GM10266 (cell line): ENCODE measurements around the gene CCDC148.

Source experiments
- DNase-seq: peaks from one replicate; pipeline ENCODE4 v3.0.0; 2012; ENCODE audit errors: extremely low spot score
- CTCF ChIP-seq: IDR thresholded peaks from 2 replicates; pipeline ENCODE4 v1.5.1; 2012; ENCODE audit warnings: mild to moderate bottlenecking, low read depth; ENCODE audit not compliant: control insufficient read depth, insufficient read depth; ENCODE audit errors: missing control alignments

CCDC148 gene

GRCh38 chr2:158325031-158325781 lies 131.3 kb downstream of the CCDC148 start:
- TF ChIP-seq CTCF, result no peak
- DNase-seq, result no peak

GRCh38 chr2:158323381-158323780 lies 133.2 kb downstream of the CCDC148 start:
- DNase-seq, result no peak
- no peak for TF ChIP-seq CTCF

- TF ChIP-seq CTCF, result no peak
- no peak for DNase-seq
Measured at GRCh38 chr2:158321264-158321663, 135.3 kb downstream of the CCDC148 start.

- no peak for TF ChIP-seq CTCF
- no peak for DNase-seq
Measured at GRCh38 chr2:158319269-158319668, 137.3 kb downstream of the CCDC148 start.

- no peak for TF ChIP-seq CTCF
- DNase-seq, result no peak
Measured at GRCh38 chr2:158317642-158318041, 138.9 kb downstream of the CCDC148 start.

GRCh38 chr2:158315803-158316414 lies 140.6 kb downstream of the CCDC148 start:
- DNase-seq, result no peak
- no peak for TF ChIP-seq CTCF

- DNase-seq, result no peak
- no peak for TF ChIP-seq CTCF
Measured at GRCh38 chr2:158315000-158315399, 141.6 kb downstream of the CCDC148 start.
